WTC11 (cell line): ENCODE data around the gene MAGI2. TPM values are rescaled to one million over a fixed set of nuclear protein-coding genes. Genes with fewer than 3 reads are reported as not detected.

Experiments
- ATAC-seq: fragments of 200-7000 bp; cut with Tn5 transposase; 2 replicates; pipeline ENCODE4 v1.10.0; 2021; ENCODE audit warnings: mild to moderate bottlenecking, moderate library complexity
- CTCF ChIA-PET: fragments of 300-600 bp; sonication (Branson Sonifier 250); formaldehyde crosslinking; loops from one replicate; lab custom pipeline; 2021; ENCODE audit warnings: antibody characterized with exemption; lab: Charles Lee
- POLR2A ChIA-PET: fragments of 350-600 bp; sonication (Branson Sonifier 250); formaldehyde crosslinking; loops from one replicate; lab custom pipeline; 2021; ENCODE audit warnings: antibody characterized with exemption; lab: Charles Lee
- DNase-seq: peaks from one replicate; pipeline ENCODE4 v3.0.0; 2021; ENCODE audit warnings: low spot score
- H3K27ac Mint-ChIP-seq: 2 replicates; pipeline ENCODE4 v1.8.0; 2021; ENCODE audit warnings: mixed read lengths
- H3K27me3 Mint-ChIP-seq: 2 replicates; pipeline ENCODE4 v1.8.0; 2021; ENCODE audit warnings: low read depth, mild to moderate bottlenecking, moderate library complexity, mixed read lengths
- H3K36me3 Mint-ChIP-seq: 2 replicates; pipeline ENCODE4 v1.8.0; 2021; ENCODE audit warnings: mixed read lengths
- H3K4me1 Mint-ChIP-seq: 2 replicates; pipeline ENCODE4 v1.8.0; 2022; ENCODE audit warnings: mixed read lengths
- H3K4me3 Mint-ChIP-seq: 2 replicates; pipeline ENCODE4 v1.8.0; 2021; ENCODE audit warnings: mild to moderate bottlenecking, moderate library complexity, mixed read lengths
- H3K9me3 Mint-ChIP-seq: 2 replicates; pipeline ENCODE4 v1.8.0; 2021; ENCODE audit warnings: mixed read lengths
- ATF1 ChIP-seq: sonication (generic); formaldehyde crosslinking; IDR thresholded peaks from 2 replicates; pipeline ENCODE4 v1.8.1; 2023; ENCODE audit warnings: mild to moderate bottlenecking, moderate library complexity, missing genetic modification reagents
- CREB1 ChIP-seq: sonication (generic); formaldehyde crosslinking; IDR thresholded peaks from 2 replicates; pipeline ENCODE4 v1.8.0; 2023; ENCODE audit warnings: mild to moderate bottlenecking, missing genetic modification reagents
- CREM ChIP-seq: sonication (generic); formaldehyde crosslinking; IDR thresholded peaks from 2 replicates; pipeline ENCODE4 v1.8.1; 2022; ENCODE audit warnings: mild to moderate bottlenecking, missing genetic modification reagents, moderate library complexity
- CTCF ChIP-seq: fragments of 200-600 bp; IDR thresholded peaks from 2 replicates; pipeline ENCODE4 v1.8.0; 2022; ENCODE audit warnings: antibody characterized with exemption
- ELF4 ChIP-seq: sonication (generic); formaldehyde crosslinking; IDR thresholded peaks from 2 replicates; pipeline ENCODE4 v1.8.1; 2022; ENCODE audit warnings: low read depth, mild to moderate bottlenecking, moderate library complexity, missing genetic modification reagents
- ESRRA ChIP-seq: sonication (generic); formaldehyde crosslinking; IDR thresholded peaks from 2 replicates; pipeline ENCODE4 v1.8.1; 2022; ENCODE audit warnings: mild to moderate bottlenecking, missing genetic modification reagents, borderline replicate concordance
- FOXK1 ChIP-seq: sonication (generic); formaldehyde crosslinking; IDR thresholded peaks from 2 replicates; pipeline ENCODE4 v1.8.0; 2022; ENCODE audit warnings: mild to moderate bottlenecking, moderate library complexity, missing genetic modification reagents
- GRHL2 ChIP-seq: fragments of 250-450 bp; sonication (Bioruptor Pico); IDR thresholded peaks from 2 replicates; pipeline ENCODE4 v1.8.0; 2022; ENCODE audit warnings: mild to moderate bottlenecking, moderate library complexity; ENCODE audit not compliant: insufficient replicate concordance, severe bottlenecking
- HMGA2 ChIP-seq: fragments of 250-450 bp; sonication (Bioruptor Pico); IDR thresholded peaks from 2 replicates; pipeline ENCODE4 v1.4.0; 2021; ENCODE audit warnings: mild to moderate bottlenecking, moderate library complexity
- JUN ChIP-seq: sonication (generic); formaldehyde crosslinking; IDR thresholded peaks from 2 replicates; pipeline ENCODE4 v1.8.0; 2023; ENCODE audit warnings: mild to moderate bottlenecking, missing genetic modification reagents
- MYBL2 ChIP-seq: sonication (generic); formaldehyde crosslinking; IDR thresholded peaks from 2 replicates; pipeline ENCODE4 v1.8.1; 2023; ENCODE audit warnings: mild to moderate bottlenecking, moderate library complexity, missing genetic modification reagents
- NFATC4 ChIP-seq: fragments of 250-450 bp; sonication (Bioruptor Pico); IDR thresholded peaks from 2 replicates; pipeline ENCODE4 v1.9.0; 2021; ENCODE audit warnings: mild to moderate bottlenecking
- NFE2L1 ChIP-seq: sonication (generic); formaldehyde crosslinking; IDR thresholded peaks from 2 replicates; pipeline ENCODE4 v1.8.1; 2023; ENCODE audit warnings: missing genetic modification reagents
- NR1H2 ChIP-seq: sonication (generic); formaldehyde crosslinking; IDR thresholded peaks from 2 replicates; pipeline ENCODE4 v1.9.0; 2021; ENCODE audit warnings: mild to moderate bottlenecking, moderate library complexity, missing genetic modification reagents
- SMAD4 ChIP-seq: sonication (generic); formaldehyde crosslinking; IDR thresholded peaks from 2 replicates; pipeline ENCODE4 v1.8.0; 2022; ENCODE audit warnings: mild to moderate bottlenecking, missing genetic modification reagents
- SOX15 ChIP-seq: fragments of 250-450 bp; sonication (Bioruptor Pico); IDR thresholded peaks from 2 replicates; pipeline ENCODE4 v1.9.0; 2021; ENCODE audit warnings: mild to moderate bottlenecking
- SP1 ChIP-seq: sonication (generic); formaldehyde crosslinking; conservative IDR thresholded peaks from 2 replicates; pipeline ENCODE4 v1.8.1; 2022; ENCODE audit warnings: missing genetic modification reagents
- TEAD1 ChIP-seq: sonication (generic); formaldehyde crosslinking; IDR thresholded peaks from 2 replicates; pipeline ENCODE4 v1.8.0; 2022; ENCODE audit warnings: mild to moderate bottlenecking, missing genetic modification reagents
- TEAD4 ChIP-seq: sonication (generic); formaldehyde crosslinking; IDR thresholded peaks from 2 replicates; pipeline ENCODE4 v1.8.0; 2022; ENCODE audit warnings: mild to moderate bottlenecking, missing genetic modification reagents
- USF2 ChIP-seq: sonication (generic); formaldehyde crosslinking; IDR thresholded peaks from 2 replicates; pipeline ENCODE4 v1.8.1; 2023; ENCODE audit warnings: mild to moderate bottlenecking, missing genetic modification reagents, moderate library complexity
- ZBTB43 ChIP-seq: sonication (generic); formaldehyde crosslinking; IDR thresholded peaks from 2 replicates; pipeline ENCODE4 v1.8.1; 2023; ENCODE audit warnings: mild to moderate bottlenecking, missing genetic modification reagents
- ZNF232 ChIP-seq: sonication (generic); formaldehyde crosslinking; IDR thresholded peaks from 2 replicates; pipeline ENCODE4 v1.8.0; 2022; ENCODE audit warnings: mild to moderate bottlenecking, missing genetic modification reagents
- ZNF416 ChIP-seq: fragments of 250-450 bp; sonication (Bioruptor Pico); IDR thresholded peaks from 2 replicates; pipeline ENCODE4 v1.9.0; 2021; ENCODE audit warnings: mild to moderate bottlenecking, inconsistent platforms
- ZNF671 ChIP-seq: fragments of 250-450 bp; sonication (Bioruptor Pico); IDR thresholded peaks from 2 replicates; pipeline ENCODE4 v1.8.0; 2021; ENCODE audit warnings: mild to moderate bottlenecking
- total RNA-seq: library from RNA; stranded (reverse); gene quantifications from 3 replicates; pipeline ENCODE4 v1.2.3, GENCODE V29; 2021
- TF ChIP-seq, protein P1 (sequence below): sonication (generic); formaldehyde crosslinking; IDR thresholded peaks from 2 replicates; pipeline ENCODE4 v1.8.0; 2022; ENCODE audit warnings: mild to moderate bottlenecking, missing genetic modification reagents
- TF ChIP-seq, protein P2 (sequence below): sonication (generic); formaldehyde crosslinking; conservative IDR thresholded peaks from 2 replicates; pipeline ENCODE4 v1.8.1; 2023; ENCODE audit warnings: mild to moderate bottlenecking, low read depth, missing genetic modification reagents, moderate library complexity
- TF ChIP-seq, protein P3 (sequence below): sonication (generic); formaldehyde crosslinking; IDR thresholded peaks from 2 replicates; pipeline ENCODE4 v1.8.1; 2022; ENCODE audit warnings: mild to moderate bottlenecking, missing genetic modification reagents, moderate library complexity, borderline replicate concordance

MAGI2 gene
- total RNA-seq, 1 experiment from 2014 or later = 26.6 TPM

GRCh38 chr7:78062214-78062613, 1391.3 kb downstream of the MAGI2 start:
- Mint-ChIP-seq H3K9me3 (no peaks in the 10 kb centered on the region), H3K36me3 (no peaks in the 10 kb centered on the region), H3K4me3 (no peak overlapping the region), H3K27me3 (no peaks in the 10 kb centered on the region; the same call in 1 of the 2 replicates), H3K27ac (no peak overlapping the region), H3K4me1 (peaks cover 3% of the 10 kb centered on the region; the same call in 1 of the 2 replicates)
- ChIA-PET CTCF (interaction anchor here (1.0 to 3.1 kb wide), 2 partner anchors 13 to 22 kb away, joined by 3 to 12 read pairs; no protein-coding TSS in a partner anchor), POLR2A (no interaction called here)
- no peak for DNase-seq
- no peak for ATAC-seq
- TF ChIP-seq, protein P1, sequence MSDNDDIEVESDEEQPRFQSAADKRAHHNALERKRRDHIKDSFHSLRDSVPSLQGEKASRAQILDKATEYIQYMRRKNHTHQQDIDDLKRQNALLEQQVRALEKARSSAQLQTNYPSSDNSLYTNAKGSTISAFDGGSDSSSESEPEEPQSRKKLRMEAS (CRISPR knock-in tag) = no peak
- TF ChIP-seq SOX15 (CRISPR knock-in tag) (no peak), JUN (CRISPR knock-in tag) (no peak), ELF4 (CRISPR knock-in tag) (no peak), ZNF671 (CRISPR knock-in tag) (no peak), ZBTB43 (no peak), TEAD1 (CRISPR knock-in tag) (no peak), ZNF416 (CRISPR knock-in tag) (no peak), NFE2L1 (CRISPR knock-in tag) (no peak), USF2 (CRISPR knock-in tag) (no peak), NFATC4 (CRISPR knock-in tag) (no peak), SMAD4 (CRISPR knock-in tag) (no peak), SP1 (CRISPR knock-in tag) (no peak)
- TF ChIP-seq, protein P2, sequence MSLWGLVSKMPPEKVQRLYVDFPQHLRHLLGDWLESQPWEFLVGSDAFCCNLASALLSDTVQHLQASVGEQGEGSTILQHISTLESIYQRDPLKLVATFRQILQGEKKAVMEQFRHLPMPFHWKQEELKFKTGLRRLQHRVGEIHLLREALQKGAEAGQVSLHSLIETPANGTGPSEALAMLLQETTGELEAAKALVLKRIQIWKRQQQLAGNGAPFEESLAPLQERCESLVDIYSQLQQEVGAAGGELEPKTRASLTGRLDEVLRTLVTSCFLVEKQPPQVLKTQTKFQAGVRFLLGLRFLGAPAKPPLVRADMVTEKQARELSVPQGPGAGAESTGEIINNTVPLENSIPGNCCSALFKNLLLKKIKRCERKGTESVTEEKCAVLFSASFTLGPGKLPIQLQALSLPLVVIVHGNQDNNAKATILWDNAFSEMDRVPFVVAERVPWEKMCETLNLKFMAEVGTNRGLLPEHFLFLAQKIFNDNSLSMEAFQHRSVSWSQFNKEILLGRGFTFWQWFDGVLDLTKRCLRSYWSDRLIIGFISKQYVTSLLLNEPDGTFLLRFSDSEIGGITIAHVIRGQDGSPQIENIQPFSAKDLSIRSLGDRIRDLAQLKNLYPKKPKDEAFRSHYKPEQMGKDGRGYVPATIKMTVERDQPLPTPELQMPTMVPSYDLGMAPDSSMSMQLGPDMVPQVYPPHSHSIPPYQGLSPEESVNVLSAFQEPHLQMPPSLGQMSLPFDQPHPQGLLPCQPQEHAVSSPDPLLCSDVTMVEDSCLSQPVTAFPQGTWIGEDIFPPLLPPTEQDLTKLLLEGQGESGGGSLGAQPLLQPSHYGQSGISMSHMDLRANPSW = no peak

- DNase-seq (no peak), ATAC-seq (no peak)
- Mint-ChIP-seq H3K4me3 (no peak overlapping the region), H3K36me3 (no peaks in the 10 kb centered on the region), H3K27ac (no peak overlapping the region), H3K4me1 (peaks cover 18% of the 10 kb centered on the region), H3K9me3 (no peaks in the 10 kb centered on the region), H3K27me3 (no peaks in the 10 kb centered on the region)
- CTCF ChIA-PET = interaction anchor here (2.3 kb wide), 1 partner anchor 17 kb away, joined by 9 read pairs; no protein-coding TSS in a partner anchor
- POLR2A ChIA-PET = interaction anchor here (0.6 kb wide), 1 partner anchor 54 kb away, joined by 3 read pairs; no protein-coding TSS in a partner anchor
- TF ChIP-seq ESRRA (CRISPR knock-in tag) = no peak
- TF ChIP-seq SP1 (CRISPR knock-in tag) = no peak
- no peak for TF ChIP-seq FOXK1 (CRISPR knock-in tag)
- no peak for TF ChIP-seq ATF1 (CRISPR knock-in tag)
- no peak for TF ChIP-seq TEAD4 (CRISPR knock-in tag)
- TF ChIP-seq HMGA2 (CRISPR knock-in tag) = no peak
- TF ChIP-seq, protein P1 (CRISPR knock-in tag) = no peak
- no peak for TF ChIP-seq CTCF
- TF ChIP-seq MYBL2 (CRISPR knock-in tag) = no peak
- TF ChIP-seq NR1H2 (CRISPR knock-in tag) = no peak
- TF ChIP-seq, protein P3, sequence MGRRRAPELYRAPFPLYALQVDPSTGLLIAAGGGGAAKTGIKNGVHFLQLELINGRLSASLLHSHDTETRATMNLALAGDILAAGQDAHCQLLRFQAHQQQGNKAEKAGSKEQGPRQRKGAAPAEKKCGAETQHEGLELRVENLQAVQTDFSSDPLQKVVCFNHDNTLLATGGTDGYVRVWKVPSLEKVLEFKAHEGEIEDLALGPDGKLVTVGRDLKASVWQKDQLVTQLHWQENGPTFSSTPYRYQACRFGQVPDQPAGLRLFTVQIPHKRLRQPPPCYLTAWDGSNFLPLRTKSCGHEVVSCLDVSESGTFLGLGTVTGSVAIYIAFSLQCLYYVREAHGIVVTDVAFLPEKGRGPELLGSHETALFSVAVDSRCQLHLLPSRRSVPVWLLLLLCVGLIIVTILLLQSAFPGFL (CRISPR knock-in tag) = no peak
- no peak for TF ChIP-seq CREB1 (CRISPR knock-in tag)
- TF ChIP-seq GRHL2 (CRISPR knock-in tag) = no peak
- no peak for TF ChIP-seq CREM (CRISPR knock-in tag)
- no peak for TF ChIP-seq ZNF232
Measured at GRCh38 chr7:78057571-78057970, 1395.9 kb downstream of the MAGI2 start.
